A549 (cell line): ENCODE data around the gene CBY2. TPM values are rescaled to one million over a fixed set of nuclear protein-coding genes. Genes with fewer than 3 reads are reported as not detected.
A peak's percentile ranks its signal among the peaks of the same experiment; 100 is the strongest.

ENCODE experiments used
- ATAC-seq, 2 experiments: fragments of 200-7000 bp in 1 of 2; fragments of >200 bp in 1 of 2; cut with Nextera tagmentation in 1 of 2; cut with Tn5 transposase in 1 of 2; 3 replicates each; pipeline versions ENCODE4 v1.8.0 to v1.9.1; 2018 to 2020; ENCODE audit warnings: mild to moderate bottlenecking in 1 of 2, moderate library complexity in 1 of 2
- CTCF ChIA-PET: fragments of 300-600 bp; sonication (Branson Sonifier 250); formaldehyde crosslinking; extraction: SDS; loops from one replicate; lab custom pipeline; 2021; ENCODE audit warnings: antibody characterized with exemption, inconsistent platforms; lab: Yijun Ruan, JAX
- POLR2A ChIA-PET: fragments of 350-600 bp; formaldehyde crosslinking; extraction: SDS; loops from one replicate; lab custom pipeline; 2021; ENCODE audit warnings: antibody characterized with exemption, inconsistent platforms; lab: Yijun Ruan, JAX
- DNase-seq, 2 experiments: peaks; one replicate each; pipeline versions ENCODE4 v3.0.0 to v3.0.0-alpha.2; 2011 to 2016; ENCODE audit warnings: low read depth in 1 of 2, low spot score in 1 of 2
- FAIRE-seq: peaks from 2 replicates; lab custom pipeline; 2011; peaks lifted over from hg19 to GRCh38; lab: Jason Lieb, UNC
- H3K27ac ChIP-seq, 2 experiments: fragments of >200 bp; sonication (Bioruptor Twin); formaldehyde crosslinking; 3 replicates each; pipeline ENCODE4 v1.5.1; 2016 to 2017
- H3K4me1 ChIP-seq: fragments of >200 bp; sonication (Bioruptor Twin); formaldehyde crosslinking; 3 replicates; pipeline ENCODE4 v1.6.1; 2016
- H3K4me2 ChIP-seq: fragments of >200 bp; sonication (Bioruptor Twin); formaldehyde crosslinking; 3 replicates; pipeline ENCODE4 v1.6.1; 2016
- H3K4me3 ChIP-seq: fragments of >200 bp; sonication (Bioruptor Twin); formaldehyde crosslinking; 3 replicates; pipeline ENCODE4 v1.5.1; 2016
- H3K9me3 ChIP-seq: fragments of >200 bp; sonication (Bioruptor Twin); formaldehyde crosslinking; 3 replicates; pipeline ENCODE4 v1.6.1; 2016
- BHLHE40 ChIP-seq: IDR thresholded peaks from 2 replicates; pipeline ENCODE4 v1.6.1; 2012; ENCODE audit warnings: low read depth, low read length, inconsistent platforms
- EHMT2 ChIP-seq: fragments of 200-600 bp; sonication (generic); IDR thresholded peaks from 2 replicates; pipeline ENCODE4 v1.6.1; 2016; ENCODE audit warnings: antibody characterized with exemption, low read depth, mild to moderate bottlenecking, moderate library complexity
- ELK1 ChIP-seq: fragments of 150-350 bp; IDR thresholded peaks from 2 replicates; pipeline ENCODE4 v1.6.1; 2014; ENCODE audit warnings: low read depth, mild to moderate bottlenecking, low read length
- FOXS1 ChIP-seq: fragments of 250-450 bp; sonication (Bioruptor Pico); IDR thresholded peaks from 2 replicates; pipeline ENCODE4 v1.5.0; 2020; ENCODE audit warnings: mild to moderate bottlenecking, moderate library complexity
- HEYL ChIP-seq: fragments of 250-450 bp; sonication (Bioruptor Pico); IDR thresholded peaks from 2 replicates; pipeline ENCODE4 v1.8.0; 2021; ENCODE audit warnings: mild to moderate bottlenecking, moderate library complexity
- HOXB5 ChIP-seq: fragments of 250-450 bp; sonication (Bioruptor Pico); IDR thresholded peaks from 2 replicates; pipeline ENCODE4 v1.5.0; 2020; ENCODE audit warnings: mild to moderate bottlenecking, moderate library complexity
- JUNB ChIP-seq: fragments of >200 bp; sonication (Bioruptor Twin); formaldehyde crosslinking; IDR thresholded peaks from 2 replicates; pipeline ENCODE4 v1.6.1; 2016
- KDM5A ChIP-seq: fragments of 200-600 bp; sonication (generic); IDR thresholded peaks from 2 replicates; pipeline ENCODE4 v1.6.1; 2016; ENCODE audit warnings: antibody characterized with exemption, mild to moderate bottlenecking
- MAFK ChIP-seq: fragments of 450-650 bp; IDR thresholded peaks from 2 replicates; pipeline ENCODE4 v1.6.1; 2014; ENCODE audit not compliant: partially characterized antibody
- MAZ ChIP-seq: fragments of 150-350 bp; IDR thresholded peaks from 2 replicates; pipeline ENCODE4 v1.6.1; 2014; ENCODE audit warnings: antibody characterized with exemption, low read depth, low read length, borderline replicate concordance
- MYC ChIP-seq: IDR thresholded peaks from 2 replicates; pipeline ENCODE4 v1.6.1; 2012; ENCODE audit warnings: mild to moderate bottlenecking, inconsistent platforms, low read length, improper control_type of control experiment, borderline replicate concordance
- NFE2L2 ChIP-seq: fragments of 150-350 bp; conservative IDR thresholded peaks from 2 replicates; pipeline ENCODE4 v1.6.1; 2014; ENCODE audit warnings: low read length
- PBX3 ChIP-seq: IDR thresholded peaks from 2 replicates; pipeline ENCODE4 v1.6.1; 2012
- POLR2AphosphoS2 ChIP-seq: conservative IDR thresholded peaks from 2 replicates; pipeline ENCODE4 v1.6.1; 2012; ENCODE audit warnings: low read length, improper control_type of control experiment, inconsistent platforms
- RAD21 ChIP-seq, 2 experiments: fragments of >200 bp in 1 of 2; sonication (Bioruptor Twin) in 1 of 2; formaldehyde crosslinking in 1 of 2; IDR thresholded peaks in 1 of 2; conservative IDR thresholded peaks in 1 of 2; 2 replicates in 1 of 2; 3 replicates in 1 of 2; pipeline ENCODE4 v1.6.1; 2012 to 2018; ENCODE audit warnings: inconsistent platforms in 1 of 2
- RARB ChIP-seq: fragments of 250-450 bp; sonication (Bioruptor Pico); IDR thresholded peaks from 2 replicates; pipeline ENCODE4 v1.8.0; 2021; ENCODE audit warnings: mild to moderate bottlenecking, moderate library complexity
- RCOR1 ChIP-seq: fragments of 150-350 bp; IDR thresholded peaks from 2 replicates; pipeline ENCODE4 v1.6.1; 2014; ENCODE audit warnings: antibody characterized with exemption, low read length, low read depth
- SREBF2 ChIP-seq: fragments of 450-650 bp; IDR thresholded peaks from 2 replicates; pipeline ENCODE4 v1.6.1; 2014; ENCODE audit warnings: mild to moderate bottlenecking, moderate library complexity
- ZC3H11A ChIP-seq: fragments of 450-650 bp; IDR thresholded peaks from 2 replicates; pipeline ENCODE4 v1.6.1; 2014; ENCODE audit warnings: antibody characterized with exemption, mild to moderate bottlenecking
- ZSCAN20 ChIP-seq: fragments of 250-450 bp; sonication (Bioruptor Pico); IDR thresholded peaks from 2 replicates; pipeline ENCODE4 v1.8.0; 2022; ENCODE audit warnings: mild to moderate bottlenecking, moderate library complexity
- WGBS: methylation state at CpG from one replicate; pipeline ENCODE4 v1.1.6; 2017; ENCODE audit errors: missing lambda C conversion rate; 5-methylcytosine and 5-hydroxymethylcytosine counted together
- polyA plus RNA-seq, 4 experiments: library from polyadenylated mRNA; depleted of rRNA in 3 of 4; stranded (reverse); fragments of >200 nt; fragmentation: RNase III in 1 of 4; extraction: RNeasy Plus Mini Kit Qiagen cat#74134 plus additional on column Dnase treatment in 1 of 4; gene quantifications; 2 replicates in 3 of 4; 3 replicates in 1 of 4; pipeline ENCODE4 v1.2.3, GENCODE V29; 2011 to 2017
- TF ChIP-seq, protein P1 (sequence below): fragments of >200 bp; sonication (Bioruptor Twin); formaldehyde crosslinking; IDR thresholded peaks from 3 replicates; pipeline ENCODE4 v1.5.1; 2016
- TF ChIP-seq, protein P2 (sequence below): IDR thresholded peaks from 2 replicates; pipeline ENCODE4 v1.6.1; 2012; ENCODE audit warnings: low read depth, borderline replicate concordance
- TF ChIP-seq, protein P3 (sequence below): fragments of 450-650 bp; IDR thresholded peaks from 2 replicates; pipeline ENCODE4 v1.6.1; 2014; ENCODE audit warnings: antibody characterized with exemption
- TF ChIP-seq, protein P4 (sequence below): fragments of >200 bp; sonication (Bioruptor Twin); formaldehyde crosslinking; IDR thresholded peaks from 3 replicates; pipeline ENCODE4 v1.6.1; 2016

CBY2 gene
- polyA plus RNA-seq, 2 of the 4 experiments (the other 2 are of a cell fraction) = 0.28 TPM; not detected in 1

- TF ChIP-seq, protein P1, sequence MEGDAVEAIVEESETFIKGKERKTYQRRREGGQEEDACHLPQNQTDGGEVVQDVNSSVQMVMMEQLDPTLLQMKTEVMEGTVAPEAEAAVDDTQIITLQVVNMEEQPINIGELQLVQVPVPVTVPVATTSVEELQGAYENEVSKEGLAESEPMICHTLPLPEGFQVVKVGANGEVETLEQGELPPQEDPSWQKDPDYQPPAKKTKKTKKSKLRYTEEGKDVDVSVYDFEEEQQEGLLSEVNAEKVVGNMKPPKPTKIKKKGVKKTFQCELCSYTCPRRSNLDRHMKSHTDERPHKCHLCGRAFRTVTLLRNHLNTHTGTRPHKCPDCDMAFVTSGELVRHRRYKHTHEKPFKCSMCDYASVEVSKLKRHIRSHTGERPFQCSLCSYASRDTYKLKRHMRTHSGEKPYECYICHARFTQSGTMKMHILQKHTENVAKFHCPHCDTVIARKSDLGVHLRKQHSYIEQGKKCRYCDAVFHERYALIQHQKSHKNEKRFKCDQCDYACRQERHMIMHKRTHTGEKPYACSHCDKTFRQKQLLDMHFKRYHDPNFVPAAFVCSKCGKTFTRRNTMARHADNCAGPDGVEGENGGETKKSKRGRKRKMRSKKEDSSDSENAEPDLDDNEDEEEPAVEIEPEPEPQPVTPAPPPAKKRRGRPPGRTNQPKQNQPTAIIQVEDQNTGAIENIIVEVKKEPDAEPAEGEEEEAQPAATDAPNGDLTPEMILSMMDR = no peak
- no peak for TF ChIP-seq MYC
- TF ChIP-seq, all 56 proteins: peak for 0
Measured at GRCh38 chr13:45732916-45733315, 30.8 kb downstream of the CBY2 start (continued).

DNA sequence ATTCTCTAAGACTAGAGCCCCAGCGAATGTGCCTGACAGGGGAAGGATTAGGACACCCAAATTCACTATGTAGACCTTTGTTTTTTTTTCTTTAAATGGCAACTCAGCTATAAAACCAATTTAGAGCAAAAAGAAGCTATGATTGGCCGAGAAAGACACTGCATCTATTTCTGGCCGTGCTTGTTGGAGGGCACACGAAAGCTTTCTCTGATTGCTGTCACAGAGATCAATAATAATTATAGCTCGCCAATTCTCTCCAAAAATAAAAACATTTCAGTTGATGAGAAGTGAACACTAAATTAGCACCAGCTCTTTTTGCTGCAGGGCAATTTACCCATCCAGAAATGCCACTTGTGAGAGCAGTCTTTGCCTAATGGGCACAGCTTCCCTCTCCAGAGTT lies 31.2 kb downstream of the CBY2 start:
- no peak for DNase-seq
- Histone ChIP-seq H3K4me3 (no peak overlapping the region), H3K4me2 (no peak overlapping the region), H3K4me1 (no peaks in the 10 kb centered on the region), H3K27ac (no peak overlapping the region), H3K9me3 (no peaks in the 10 kb centered on the region)
- FAIRE-seq = no peak
- ChIA-PET CTCF (interaction anchor here (0.7 kb wide), 1 partner anchor 16 kb away, joined by 3 read pairs; no protein-coding TSS in a partner anchor), POLR2A (no interaction called here)
- TF ChIP-seq, protein P2, sequence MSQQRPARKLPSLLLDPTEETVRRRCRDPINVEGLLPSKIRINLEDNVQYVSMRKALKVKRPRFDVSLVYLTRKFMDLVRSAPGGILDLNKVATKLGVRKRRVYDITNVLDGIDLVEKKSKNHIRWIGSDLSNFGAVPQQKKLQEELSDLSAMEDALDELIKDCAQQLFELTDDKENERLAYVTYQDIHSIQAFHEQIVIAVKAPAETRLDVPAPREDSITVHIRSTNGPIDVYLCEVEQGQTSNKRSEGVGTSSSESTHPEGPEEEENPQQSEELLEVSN = no peak
- TF ChIP-seq SREBF2 (no peak), RCOR1 (no peak), ZC3H11A (no peak), MAZ (no peak), HOXB5 (no peak), ELK1 (no peak), JUNB (no peak), ZSCAN20 (no peak), NFE2L2 (no peak), RARB (CRISPR knock-in tag) (no peak), EHMT2 (no peak)
- TF ChIP-seq, protein P3, sequence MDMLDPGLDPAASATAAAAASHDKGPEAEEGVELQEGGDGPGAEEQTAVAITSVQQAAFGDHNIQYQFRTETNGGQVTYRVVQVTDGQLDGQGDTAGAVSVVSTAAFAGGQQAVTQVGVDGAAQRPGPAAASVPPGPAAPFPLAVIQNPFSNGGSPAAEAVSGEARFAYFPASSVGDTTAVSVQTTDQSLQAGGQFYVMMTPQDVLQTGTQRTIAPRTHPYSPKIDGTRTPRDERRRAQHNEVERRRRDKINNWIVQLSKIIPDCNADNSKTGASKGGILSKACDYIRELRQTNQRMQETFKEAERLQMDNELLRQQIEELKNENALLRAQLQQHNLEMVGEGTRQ = no peak
- ATAC-seq = no peak
- 27% methylated on average over 5 of the region's 5 CpGs for whole genome bisulfite sequencing

- 5% methylated on average over 2 of the region's 2 CpGs for WGBS
- no peaks in the 10 kb centered on the region for H3K4me1 ChIP-seq
- no peaks in the 10 kb centered on the region for H3K9me3 ChIP-seq
- CTCF ChIA-PET = no interaction called here
- no peak overlapping the region for H3K4me3 ChIP-seq
- FAIRE-seq (no peak), DNase-seq (peak in 1 of 2 experiments; percentile 8), ATAC-seq (0 out of 6 replicates have a peak, but pooled peaks of 1 of the 2 experiments have one; percentile 51)
- H3K27ac ChIP-seq = no peak overlapping the region
- POLR2A ChIA-PET = no interaction called here
- no peak overlapping the region for H3K4me2 ChIP-seq
- TF ChIP-seq MAFK (no peak), PBX3 (no peak), POLR2AphosphoS2 (no peak), RAD21 (conservative IDR thresholded peaks at IDR 0.05 in 1 of 2, IDR thresholded peaks at IDR 0.05 in 1 of 2) (no peak), HEYL (CRISPR knock-in tag) (no peak), BHLHE40 (no peak), FOXS1 (CRISPR knock-in tag) (no peak), KDM5A (no peak), RARB (CRISPR knock-in tag) (no peak)
- TF ChIP-seq, protein P4, sequence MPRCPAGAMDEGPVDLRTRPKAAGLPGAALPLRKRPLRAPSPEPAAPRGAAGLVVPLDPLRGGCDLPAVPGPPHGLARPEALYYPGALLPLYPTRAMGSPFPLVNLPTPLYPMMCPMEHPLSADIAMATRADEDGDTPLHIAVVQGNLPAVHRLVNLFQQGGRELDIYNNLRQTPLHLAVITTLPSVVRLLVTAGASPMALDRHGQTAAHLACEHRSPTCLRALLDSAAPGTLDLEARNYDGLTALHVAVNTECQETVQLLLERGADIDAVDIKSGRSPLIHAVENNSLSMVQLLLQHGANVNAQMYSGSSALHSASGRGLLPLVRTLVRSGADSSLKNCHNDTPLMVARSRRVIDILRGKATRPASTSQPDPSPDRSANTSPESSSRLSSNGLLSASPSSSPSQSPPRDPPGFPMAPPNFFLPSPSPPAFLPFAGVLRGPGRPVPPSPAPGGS = no peak
- TF ChIP-seq, protein P3 = no peak
Measured at GRCh38 chr13:45737571-45738017, 35.5 kb downstream of the CBY2 start.
